Measurements from ENCODE around the gene GTF2F1.
"Not testable (repeated sequence)": the region's sequence is repeated elsewhere in the genome, so short reads cannot be mapped to it uniquely, and the experiment has no call there.

The GTF2F1 gene

GRCh38 chr19:6393074-6393982 lies at the start of gene GTF2F1:
Gene GTF2F1 (minus strand): TSS chr19:6393164. CDS start chr19:6392995, 169 bp downstream.
- peak; percentile 98 for DNase-seq

GRCh38 chr19:6442087-6442688 lies 49.2 kb upstream of the GTF2F1 start:
- no peak for DNase-seq

GRCh38 chr19:6440905-6441304 lies 47.9 kb upstream of the GTF2F1 start:
- DNase-seq, result no peak

GRCh38 chr19:6439743-6440142 lies 46.8 kb upstream of the GTF2F1 start:
- DNase-seq, result no peak

- DNase-seq, result no peak
These were observed 40.7 kb upstream of the GTF2F1 start, which contains the start of gene SLC25A41 for GRCh38 chr19:6433663-6434062. Gene SLC25A41 (minus strand): TSS chr19:6433763. CDS start chr19:6433693, 70 bp downstream.

- no peak for DNase-seq
These were observed 40.2 kb upstream of the GTF2F1 start for GRCh38 chr19:6433165-6433564.

GRCh38 chr19:6431891-6432290 lies 38.9 kb upstream of the GTF2F1 start:
- no peak for DNase-seq

- no peak for DNase-seq
These were observed 36.7 kb upstream of the GTF2F1 start for GRCh38 chr19:6429419-6430221.

- not testable (repeated sequence) for DNase-seq
These were observed 35.9 kb upstream of the GTF2F1 start for GRCh38 chr19:6428692-6429418.

GRCh38 chr19:6427131-6427530 lies 34.2 kb upstream of the GTF2F1 start:
- DNase-seq, result no peak

GRCh38 chr19:6425732-6426620 lies 33.0 kb upstream of the GTF2F1 start:
- no peak for DNase-seq

- DNase-seq, result peak; percentile 100
These were observed 32.2 kb upstream of the GTF2F1 start for GRCh38 chr19:6424939-6425731.

GRCh38 chr19:6424195-6424938 lies 31.4 kb upstream of the GTF2F1 start, which contains the start of gene KHSRP:
Gene KHSRP (minus strand): TSS chr19:6424811. CDS start chr19:6424701, 110 bp downstream.
- peak; percentile 47 for DNase-seq

- DNase-seq, result peak; percentile 61
These were observed 30.7 kb upstream of the GTF2F1 start for GRCh38 chr19:6423499-6424194.

- DNase-seq, result no peak
These were observed 28.4 kb upstream of the GTF2F1 start for GRCh38 chr19:6421075-6422014.

GRCh38 chr19:6418562-6418932 lies 25.6 kb upstream of the GTF2F1 start:
- no peak for DNase-seq

- no peak for DNase-seq
These were observed 25.0 kb upstream of the GTF2F1 start for GRCh38 chr19:6417713-6418561.

Data from left hindlimb (tissue), 1 donor.